Liver (tissue), 9 donors: ENCODE measurements around the gene THBS3. TPM values are rescaled to one million over a fixed set of nuclear protein-coding genes. Genes with fewer than 3 reads are reported as not detected.

ENCODE experiments used
- DNase-seq: peaks from one replicate; pipeline ENCODE4 v3.0.0-alpha.2; 2017; ENCODE audit warnings: low spot score
- H3K27ac ChIP-seq, 2 donors: one replicate each; pipeline ENCODE4 v1.7.0; 2013; ENCODE audit warnings: inconsistent platforms in 2 of 2, low read length in 2 of 2, control low read depth in 1 of 2, low read depth in 1 of 2, mild to moderate bottlenecking in 1 of 2
- H3K27me3 ChIP-seq, 4 donors: one replicate each; pipeline versions ENCODE4 v1.6.1 to v1.7.0; 2013; ENCODE audit warnings: low read length in 3 of 4, inconsistent platforms in 1 of 4, mild to moderate bottlenecking in 1 of 4, moderate library complexity in 1 of 4; ENCODE audit not compliant: control insufficient read depth in 4 of 4, insufficient read depth in 4 of 4
- H3K36me3 ChIP-seq, 4 donors: one replicate each; pipeline versions ENCODE4 v1.6.1 to v1.7.0; 2013; ENCODE audit warnings: low read length in 3 of 4, mild to moderate bottlenecking in 3 of 4, low read depth in 1 of 4, moderate library complexity in 1 of 4; ENCODE audit not compliant: control insufficient read depth in 4 of 4, insufficient read depth in 3 of 4
- H3K4me1 ChIP-seq, 4 donors: one replicate each; pipeline versions ENCODE4 v1.6.1 to v1.7.0; 2013; ENCODE audit warnings: low read length in 3 of 4, mild to moderate bottlenecking in 3 of 4, moderate library complexity in 1 of 4; ENCODE audit not compliant: control insufficient read depth in 4 of 4, insufficient read depth in 4 of 4
- H3K4me3 ChIP-seq, 3 donors: one replicate each; pipeline versions ENCODE4 v1.6.1 to v1.7.0; 2013; ENCODE audit warnings: low read length in 3 of 3, control low read depth in 1 of 3, low read depth in 1 of 3, mild to moderate bottlenecking in 1 of 3
- H3K9ac ChIP-seq, 2 donors: one replicate each; pipeline ENCODE4 v1.7.0; 2013; ENCODE audit warnings: low read length in 2 of 2, mild to moderate bottlenecking in 2 of 2, moderate library complexity in 2 of 2, control low read depth in 1 of 2, low read depth in 1 of 2
- H3K9me3 ChIP-seq, 4 donors: one replicate each; pipeline versions ENCODE4 v1.6.1 to v1.7.0; 2013; ENCODE audit warnings: low read length in 3 of 4; ENCODE audit not compliant: control insufficient read depth in 4 of 4
- EGR1 ChIP-seq, 2 donors: IDR thresholded peaks; 2 replicates each; pipeline ENCODE4 v1.6.1; 2016 to 2018; ENCODE audit warnings: antibody characterized with exemption in 2 of 2, low read depth in 2 of 2
- FOXA1 ChIP-seq: IDR thresholded peaks from 2 replicates; pipeline ENCODE4 v1.6.1; 2016; ENCODE audit warnings: antibody characterized with exemption
- GABPA ChIP-seq, 2 donors: IDR thresholded peaks in 1 of 2; conservative IDR thresholded peaks in 1 of 2; 2 replicates each; pipeline ENCODE4 v1.6.1; 2016; ENCODE audit warnings: antibody characterized with exemption in 2 of 2, mild to moderate bottlenecking in 1 of 2, moderate library complexity in 1 of 2
- HNF4A ChIP-seq, 2 donors: conservative IDR thresholded peaks; 2 replicates each; pipeline ENCODE4 v1.6.1; 2016; ENCODE audit warnings: antibody characterized with exemption in 2 of 2, mild to moderate bottlenecking in 2 of 2
- JUND ChIP-seq, 2 donors: IDR thresholded peaks; 2 replicates each; pipeline ENCODE4 v1.6.1; 2016; ENCODE audit warnings: antibody characterized with exemption in 2 of 2
- MAX ChIP-seq: IDR thresholded peaks from 2 replicates; pipeline ENCODE4 v1.6.1; 2016; ENCODE audit warnings: antibody characterized with exemption
- NR2F2 ChIP-seq: IDR thresholded peaks from 2 replicates; pipeline ENCODE4 v1.6.1; 2016; ENCODE audit warnings: antibody characterized with exemption
- RAD21 ChIP-seq, 2 donors: IDR thresholded peaks; 2 replicates each; pipeline ENCODE4 v1.6.1; 2016; ENCODE audit warnings: antibody characterized with exemption in 2 of 2, mild to moderate bottlenecking in 2 of 2
- TAF1 ChIP-seq: conservative IDR thresholded peaks from 2 replicates; pipeline ENCODE4 v1.6.1; 2016; ENCODE audit warnings: antibody characterized with exemption, mild to moderate bottlenecking
- YY1 ChIP-seq: IDR thresholded peaks from 2 replicates; pipeline ENCODE4 v1.6.1; 2016; ENCODE audit warnings: antibody characterized with exemption, mild to moderate bottlenecking
- WGBS: extraction: QIAGEN DNeasy Blood & Tissue Kit; methylation state at CpG from one replicate; pipeline ENCODE4 v1.1.7; 2013; 5-methylcytosine and 5-hydroxymethylcytosine counted together
- polyA plus RNA-seq, 2 donors: library from polyadenylated mRNA; stranded (reverse) in 1 of 2; unstranded in 1 of 2; fragments of 200-250 nt in 1 of 2; fragments of >200 nt in 1 of 2; fragmentation: Nextera tagmentation in 1 of 2; extraction: Ambion mirVana in 1 of 2; gene quantifications; one replicate each; pipeline versions ENCODE4 v1.2.1 to v1.2.3, GENCODE V29; 2013 to 2015
- total RNA-seq, 2 donors: library from RNA; depleted of rRNA; stranded (reverse); fragments of >200 nt; gene quantifications; one replicate each; pipeline ENCODE4 v1.2.3, GENCODE V29; 2014
- TF ChIP-seq, protein P1 (sequence below): IDR thresholded peaks from 2 replicates; pipeline ENCODE4 v1.6.1; 2016; ENCODE audit warnings: antibody characterized with exemption
- TF ChIP-seq, protein P2 (sequence below): IDR thresholded peaks from 2 replicates; pipeline ENCODE4 v1.6.1; 2016; ENCODE audit warnings: antibody characterized with exemption, mild to moderate bottlenecking
- donor health status: healthy.
- donor health status: healthy.
- donor health status: healthy.
- donor health status: healthy.
- donor health status: healthy.

Gene THBS3
- total and polyA plus RNA-seq, 4 donors, result 3.1 to 6.9 (median 4.2) TPM

GRCh38 chr1:155242805-155243358 is 35.2 kb upstream of the THBS3 start:
- H3K36me3 ChIP-seq, result peaks cover 0 to 3% (median 1%) of the 10 kb centered on the region in 4 donors
- TF ChIP-seq NR2F2, result no peak
- TF ChIP-seq, protein P1, sequence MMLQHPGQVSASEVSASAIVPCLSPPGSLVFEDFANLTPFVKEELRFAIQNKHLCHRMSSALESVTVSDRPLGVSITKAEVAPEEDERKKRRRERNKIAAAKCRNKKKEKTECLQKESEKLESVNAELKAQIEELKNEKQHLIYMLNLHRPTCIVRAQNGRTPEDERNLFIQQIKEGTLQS, result no peak
- no peak for TF ChIP-seq YY1
- no peak for TF ChIP-seq FOXA1
- TF ChIP-seq, protein P2, sequence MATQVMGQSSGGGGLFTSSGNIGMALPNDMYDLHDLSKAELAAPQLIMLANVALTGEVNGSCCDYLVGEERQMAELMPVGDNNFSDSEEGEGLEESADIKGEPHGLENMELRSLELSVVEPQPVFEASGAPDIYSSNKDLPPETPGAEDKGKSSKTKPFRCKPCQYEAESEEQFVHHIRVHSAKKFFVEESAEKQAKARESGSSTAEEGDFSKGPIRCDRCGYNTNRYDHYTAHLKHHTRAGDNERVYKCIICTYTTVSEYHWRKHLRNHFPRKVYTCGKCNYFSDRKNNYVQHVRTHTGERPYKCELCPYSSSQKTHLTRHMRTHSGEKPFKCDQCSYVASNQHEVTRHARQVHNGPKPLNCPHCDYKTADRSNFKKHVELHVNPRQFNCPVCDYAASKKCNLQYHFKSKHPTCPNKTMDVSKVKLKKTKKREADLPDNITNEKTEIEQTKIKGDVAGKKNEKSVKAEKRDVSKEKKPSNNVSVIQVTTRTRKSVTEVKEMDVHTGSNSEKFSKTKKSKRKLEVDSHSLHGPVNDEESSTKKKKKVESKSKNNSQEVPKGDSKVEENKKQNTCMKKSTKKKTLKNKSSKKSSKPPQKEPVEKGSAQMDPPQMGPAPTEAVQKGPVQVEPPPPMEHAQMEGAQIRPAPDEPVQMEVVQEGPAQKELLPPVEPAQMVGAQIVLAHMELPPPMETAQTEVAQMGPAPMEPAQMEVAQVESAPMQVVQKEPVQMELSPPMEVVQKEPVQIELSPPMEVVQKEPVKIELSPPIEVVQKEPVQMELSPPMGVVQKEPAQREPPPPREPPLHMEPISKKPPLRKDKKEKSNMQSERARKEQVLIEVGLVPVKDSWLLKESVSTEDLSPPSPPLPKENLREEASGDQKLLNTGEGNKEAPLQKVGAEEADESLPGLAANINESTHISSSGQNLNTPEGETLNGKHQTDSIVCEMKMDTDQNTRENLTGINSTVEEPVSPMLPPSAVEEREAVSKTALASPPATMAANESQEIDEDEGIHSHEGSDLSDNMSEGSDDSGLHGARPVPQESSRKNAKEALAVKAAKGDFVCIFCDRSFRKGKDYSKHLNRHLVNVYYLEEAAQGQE, result no peak
- peak overlapping the region; percentile 89 to 91 for H3K27ac ChIP-seq
- no peak overlapping the region for H3K4me3 ChIP-seq
- no peaks in the 10 kb centered on the region for H3K27me3 ChIP-seq
- DNase-seq, result no peak
- 86% methylated on average over 3 of the region's 3 CpGs for WGBS
- no peak overlapping the region for H3K9ac ChIP-seq
- peaks cover 1 to 28% (median 21%) of the 10 kb centered on the region in 4 donors for H3K4me1 ChIP-seq
- no peaks in the 10 kb centered on the region for H3K9me3 ChIP-seq

DNA sequence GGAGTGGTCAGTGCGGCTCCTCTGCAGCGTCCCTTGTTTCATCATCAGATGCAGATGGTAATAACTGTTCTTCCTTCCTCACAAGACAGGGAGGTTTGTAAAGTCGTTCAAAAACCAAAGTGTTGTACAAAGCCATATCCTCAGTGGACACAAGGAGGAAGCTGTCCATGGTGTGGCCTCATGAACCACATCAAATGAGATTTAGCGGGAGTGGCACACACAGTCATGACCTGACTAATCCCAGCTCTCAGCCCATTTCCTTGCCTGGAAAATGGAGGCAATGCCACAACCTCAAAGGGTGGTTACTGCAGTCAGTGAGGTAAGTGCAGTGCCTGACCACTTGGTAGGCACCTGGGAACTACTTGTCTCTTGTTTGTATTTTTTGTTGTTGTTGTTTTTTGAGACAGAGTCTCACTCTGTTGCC is 34.2 kb upstream of the THBS3 start:
- 76% methylated on average over 4 of the region's 4 CpGs for WGBS
- H3K9ac ChIP-seq, result no peak overlapping the region
- no peak for TF ChIP-seq HNF4A (conservative IDR thresholded peaks at IDR 0.05)
- TF ChIP-seq, protein P2, result peak; percentile 3

DNA sequence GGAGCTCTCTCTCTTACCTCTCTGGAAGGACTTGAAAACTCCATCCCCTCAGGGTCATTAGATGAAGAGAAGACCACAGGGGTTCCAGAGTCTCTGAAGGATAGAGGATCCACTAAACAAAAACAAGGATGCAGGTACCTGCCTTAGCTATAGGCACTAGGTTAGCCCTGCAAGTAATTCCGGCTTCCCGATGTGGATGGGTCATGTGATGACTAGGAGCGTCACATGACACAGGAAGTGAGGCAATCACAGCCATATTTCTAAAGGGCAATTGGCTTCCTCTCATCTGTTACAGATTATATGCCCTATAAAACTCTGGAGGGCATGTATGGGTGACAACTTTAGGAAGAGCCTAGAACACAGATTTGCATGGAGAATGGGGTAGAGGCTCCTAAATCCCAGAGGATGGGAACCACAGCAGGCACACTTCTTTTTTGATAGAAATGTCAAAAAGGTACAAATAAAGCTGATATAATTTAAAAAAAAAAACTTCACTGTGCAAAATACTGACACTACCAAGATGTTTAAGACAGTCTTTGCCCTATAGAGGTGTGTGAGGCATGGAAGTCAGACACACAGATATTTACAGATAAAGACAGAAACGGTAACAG is 33.5 kb upstream of the THBS3 start:
- peak overlapping the region; percentile 41 to 55 (median 54) for H3K4me3 ChIP-seq
- no peaks in the 10 kb centered on the region for H3K9me3 ChIP-seq
- 19% methylated on average over 4 of the region's 4 CpGs for WGBS
- peak overlapping the region in 1 of 2 donors; percentile 32 for H3K27ac ChIP-seq
- H3K36me3 ChIP-seq, result peaks cover 0 to 11% (median 3%) of the 10 kb centered on the region in 4 donors
- DNase-seq, result peak; percentile 61
- H3K9ac ChIP-seq, result peak overlapping the region in 1 of 2 donors; percentile 79
- no peaks in the 10 kb centered on the region for H3K27me3 ChIP-seq
- peaks cover 1 to 28% (median 21%) of the 10 kb centered on the region in 4 donors for H3K4me1 ChIP-seq
- no peak for TF ChIP-seq NR2F2
- TF ChIP-seq RAD21 (IDR thresholded peaks at IDR 0.05), result peak in 1 of 2 donors; percentile 17
- TF ChIP-seq TAF1, result no peak
- peak in 1 of 2 donors; percentile 21 for TF ChIP-seq HNF4A (conservative IDR thresholded peaks at IDR 0.05)
- TF ChIP-seq YY1, result peak; percentile 100
- TF ChIP-seq GABPA (IDR thresholded peaks at IDR 0.05 in 1 of 2, conservative IDR thresholded peaks at IDR 0.05 in 1 of 2), result peak; percentile 22 to 80
- TF ChIP-seq, protein P1, result peak; percentile 75
- no peak for TF ChIP-seq EGR1 (IDR thresholded peaks at IDR 0.05; ENCODE audit: low read depth in 2 of 2)
- TF ChIP-seq, protein P2, result peak; percentile 27
- TF ChIP-seq MAX, result no peak
- TF ChIP-seq JUND (IDR thresholded peaks at IDR 0.05), result no peak

More for the DNA sequence above, 34.2 kb upstream of the THBS3 start:
- peak overlapping the region in 1 of 2 donors; percentile 32 for H3K27ac ChIP-seq
- H3K4me1 ChIP-seq, result peaks cover 1 to 28% (median 21%) of the 10 kb centered on the region in 4 donors
- peaks cover 0 to 7% (median 3%) of the 10 kb centered on the region in 4 donors for H3K36me3 ChIP-seq
- DNase-seq, result no peak
- no peaks in the 10 kb centered on the region for H3K9me3 ChIP-seq
- no peak overlapping the region for H3K4me3 ChIP-seq
- no peaks in the 10 kb centered on the region for H3K27me3 ChIP-seq
